ENCODE measurements around the gene SPTLC1.
"Not testable (repeated sequence)": the region's sequence is repeated elsewhere in the genome, so short reads cannot be mapped to it uniquely, and the experiment has no call there.

Gene SPTLC1
- total RNA-seq: 62.1 to 77.9 (median 64.2) reads per million in 4 experiments

DNA sequence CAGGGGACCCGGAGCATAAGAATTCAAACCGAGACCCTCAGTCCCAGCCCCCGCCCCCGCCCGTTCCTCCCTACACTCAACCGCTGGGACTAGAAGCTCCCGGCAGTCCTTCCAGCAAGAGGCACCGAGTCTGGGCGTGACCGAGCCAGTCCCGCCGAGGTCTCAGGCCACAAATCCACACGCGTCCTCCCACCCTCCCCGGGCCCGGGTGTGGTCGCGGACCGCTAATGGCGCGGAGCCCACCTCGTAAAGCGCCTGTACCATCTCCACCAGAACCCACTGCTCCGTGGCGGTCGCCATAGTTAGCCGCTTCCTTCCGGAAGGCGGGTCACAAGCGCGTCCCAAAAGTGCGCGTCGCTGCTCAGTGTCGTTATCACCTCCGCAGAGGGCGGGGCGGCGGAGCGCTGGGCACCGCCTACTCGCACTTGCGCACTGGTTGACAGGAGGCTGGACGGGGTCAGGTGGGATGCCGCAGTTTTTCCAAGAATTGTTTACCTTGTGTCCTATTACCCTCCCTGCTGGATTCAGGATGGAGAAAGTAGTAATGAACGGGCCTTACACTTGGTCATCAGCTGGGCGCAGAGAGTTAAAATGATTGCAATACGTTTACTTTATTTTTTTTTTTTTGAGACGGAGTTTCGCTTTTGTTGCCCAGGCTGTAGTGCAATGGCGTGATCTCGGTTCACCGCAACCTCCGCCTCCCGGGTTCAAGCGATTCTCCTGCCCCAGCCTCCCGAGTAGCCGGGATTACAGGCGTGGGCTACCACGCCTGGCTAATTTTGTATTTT lies at the start of gene SPTLC1:
Gene SPTLC1, minus strand, starts transcription at position 343 of the 788 bp plus-strand sequence. Its CDS starts 43 bp downstream, at position 300.
- DNase-seq: peak; percentile 89

- DNase-seq: no peak
Observed at GRCh38 chr9:92164975-92165374, 49.8 kb upstream of the SPTLC1 start.

- no peak for DNase-seq
Observed at GRCh38 chr9:92164490-92164889, 49.3 kb upstream of the SPTLC1 start.

GRCh38 chr9:92163276-92163675 lies 48.1 kb upstream of the SPTLC1 start:
- no peak for DNase-seq

- no peak for DNase-seq
Observed at GRCh38 chr9:92160786-92161185, 45.6 kb upstream of the SPTLC1 start.

DNA sequence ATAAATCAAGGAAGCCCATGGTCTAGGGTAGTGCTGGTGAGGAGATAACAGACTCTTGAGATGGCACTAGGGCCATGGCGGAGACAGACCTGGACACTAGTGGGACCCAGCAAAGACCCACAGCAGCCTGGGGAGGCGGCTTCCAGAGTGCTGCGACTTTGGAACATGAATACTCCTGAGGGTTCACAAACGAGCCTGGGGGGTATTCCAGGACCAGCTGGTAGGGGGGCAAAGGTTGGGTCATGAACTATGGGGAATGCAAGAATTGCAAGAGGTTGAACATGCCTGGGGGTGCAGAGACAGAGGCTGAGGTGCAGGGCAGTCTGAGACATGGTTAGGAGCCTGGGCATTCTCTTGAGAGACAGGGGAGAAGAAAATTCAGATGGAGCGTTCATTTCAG lies 43.8 kb upstream of the SPTLC1 start:
- DNase-seq: no peak

- no peak for DNase-seq
Observed at GRCh38 chr9:92158097-92158601, 42.9 kb upstream of the SPTLC1 start.

- DNase-seq: not testable (repeated sequence)
Observed at GRCh38 chr9:92155736-92156135, 40.5 kb upstream of the SPTLC1 start.

GRCh38 chr9:92155221-92155620 lies 40.0 kb upstream of the SPTLC1 start:
- no peak for DNase-seq

- DNase-seq: not testable (repeated sequence)
Observed at GRCh38 chr9:92153466-92154415, 38.5 kb upstream of the SPTLC1 start.

DNA sequence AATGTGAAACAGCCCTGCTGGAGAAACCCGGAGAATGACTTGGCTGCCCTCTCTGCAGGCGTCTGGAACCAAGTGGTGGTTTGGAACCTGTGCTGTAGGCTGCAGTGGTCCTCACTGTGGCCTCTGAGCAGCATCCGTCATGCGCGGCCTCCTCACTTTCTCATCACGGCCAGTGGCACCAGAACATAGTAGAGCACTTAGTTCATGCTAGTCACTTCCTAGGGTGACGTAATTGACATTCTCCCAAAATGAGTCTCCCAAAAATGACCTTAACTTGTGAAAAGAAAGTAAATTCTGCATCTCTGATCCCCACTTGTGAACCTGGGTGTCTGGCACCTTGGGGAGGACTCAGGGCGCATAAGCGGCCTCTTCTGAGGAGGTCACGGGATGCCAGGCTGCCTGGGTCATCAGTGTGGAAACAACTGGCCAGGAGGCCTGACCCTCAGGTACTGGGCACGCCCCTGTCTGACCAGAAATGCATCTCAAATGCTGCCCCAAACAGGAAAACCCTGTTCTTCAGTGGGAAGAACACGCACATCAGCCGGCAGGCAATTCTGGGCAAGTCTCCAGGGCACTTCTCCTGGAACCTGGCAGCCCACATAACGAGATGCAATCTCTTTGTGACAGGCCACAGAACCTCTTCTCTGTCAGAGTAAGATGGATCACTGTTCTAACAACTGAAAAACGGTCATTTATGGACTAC lies 36.6 kb upstream of the SPTLC1 start:
- DNase-seq: no peak

- not testable (repeated sequence) for DNase-seq
Observed at GRCh38 chr9:92150501-92151470, 35.6 kb upstream of the SPTLC1 start.

- DNase-seq: no peak
Observed at GRCh38 chr9:92147852-92148180, 32.6 kb upstream of the SPTLC1 start.

GRCh38 chr9:92147030-92147851 lies 32.0 kb upstream of the SPTLC1 start:
- DNase-seq: no peak

GRCh38 chr9:92146610-92147009 lies 31.4 kb upstream of the SPTLC1 start:
- no peak for DNase-seq

DNA sequence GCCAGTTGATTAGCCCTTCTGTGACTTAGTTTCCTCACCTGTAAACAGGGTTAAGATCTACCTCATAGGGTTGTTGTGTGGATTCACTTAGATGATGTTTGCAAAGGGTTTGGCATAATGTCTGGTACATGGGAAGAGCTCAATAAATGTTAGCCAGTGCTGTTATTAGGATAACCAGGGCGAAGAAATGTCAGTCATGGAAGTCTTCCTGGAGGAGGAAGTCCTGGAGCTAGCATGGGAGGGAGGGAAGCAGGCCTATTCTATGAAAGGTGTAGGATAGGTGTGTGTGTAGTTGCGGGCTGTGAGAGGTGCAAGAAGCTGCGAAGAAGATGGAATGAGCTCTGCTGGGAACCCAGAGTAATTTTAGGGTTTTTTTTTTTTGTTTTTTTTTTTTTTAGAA lies 30.6 kb upstream of the SPTLC1 start:
- not testable (repeated sequence) for DNase-seq

GRCh38 chr9:92142329-92142728 lies 27.1 kb upstream of the SPTLC1 start:
- no peak for DNase-seq

DNA sequence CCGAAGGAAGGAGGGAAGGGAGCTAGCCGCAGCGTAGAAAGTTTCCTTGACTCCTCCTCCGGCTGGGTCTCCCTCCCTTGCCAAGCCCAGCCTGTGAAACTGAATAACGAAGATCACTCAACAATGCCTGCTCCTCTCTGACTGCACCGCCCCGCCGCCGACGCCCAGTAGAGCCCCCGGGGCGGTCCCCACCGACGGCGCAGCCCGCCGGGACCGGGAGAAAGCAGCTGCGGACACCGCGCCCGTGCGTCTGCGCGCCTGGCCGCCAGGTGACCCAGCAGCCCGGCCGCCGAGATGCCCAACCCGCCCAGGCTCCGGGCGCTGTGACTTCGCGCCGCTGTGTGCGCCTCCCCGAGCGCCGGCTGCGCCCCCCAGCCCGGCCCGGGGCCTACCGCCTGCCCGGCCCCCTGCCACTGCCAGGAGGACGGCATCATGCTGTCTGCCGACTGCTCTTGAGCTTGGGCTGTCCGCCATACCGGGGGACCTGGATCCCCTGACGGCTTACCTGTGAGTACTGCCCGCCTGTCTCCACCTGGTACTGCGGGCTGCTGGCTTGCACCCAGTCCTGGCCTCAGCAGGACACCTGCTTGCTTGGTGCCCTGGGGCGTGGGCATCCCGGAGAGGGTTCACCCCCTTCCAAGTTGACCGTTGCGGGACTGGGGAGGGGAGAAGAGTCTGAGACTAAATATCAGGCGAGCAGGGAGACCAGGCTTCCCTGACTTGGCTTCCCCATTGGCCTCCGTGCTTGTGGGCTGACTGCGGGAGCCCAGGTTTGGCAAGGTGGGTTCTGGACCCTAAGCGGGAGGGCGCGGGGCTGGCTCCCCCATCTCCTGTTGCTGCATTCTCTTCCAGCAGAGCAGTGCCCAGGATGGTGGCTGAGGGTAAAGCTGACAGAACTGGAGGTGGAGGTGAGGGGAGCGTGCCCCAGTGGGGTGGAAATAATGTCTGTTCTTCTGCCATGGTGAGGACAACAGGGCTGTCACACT lies 26.2 kb upstream of the SPTLC1 start:
- no peak for DNase-seq

- no peak for DNase-seq
Observed at GRCh38 chr9:92140754-92141143, 25.5 kb upstream of the SPTLC1 start.
